GM23338 (cell line): Measurements from ENCODE around the gene RSPH4A. TPM values are rescaled to one million over a fixed set of nuclear protein-coding genes. Genes with fewer than 3 reads are reported as not detected.

Experiments used
- ATAC-seq: fragments of 200-7000 bp; cut with Tn5 transposase; 3 replicates; pipeline ENCODE4 v1.9.1; 2020
- DNase-seq: peaks from one replicate; pipeline ENCODE4 v3.0.0-alpha.2; 2015; ENCODE audit warnings: low spot score
- H2AFZ ChIP-seq: fragments of 200-600 bp; sonication (generic); 2 replicates; pipeline ENCODE4 v1.8.0; 2016; ENCODE audit warnings: antibody characterized with exemption, mild to moderate bottlenecking, moderate library complexity
- H3F3A ChIP-seq: fragments of 200-600 bp; sonication (generic); replicated peaks from 2 replicates; pipeline ENCODE4 v1.8.0; 2017; ENCODE audit warnings: antibody characterized with exemption, mixed run types, low read depth
- H3K27ac ChIP-seq: fragments of 200-600 bp; sonication (generic); 2 replicates; pipeline ENCODE4 v1.6.1; 2016; ENCODE audit warnings: low read depth
- H3K27me3 ChIP-seq: fragments of 200-600 bp; sonication (generic); 2 replicates; pipeline ENCODE4 v1.8.0; 2016; ENCODE audit warnings: mild to moderate bottlenecking, mixed run types, moderate library complexity; ENCODE audit not compliant: insufficient read depth
- H3K36me3 ChIP-seq: fragments of 200-600 bp; sonication (generic); 2 replicates; pipeline ENCODE4 v1.8.0; 2016; ENCODE audit warnings: mild to moderate bottlenecking; ENCODE audit not compliant: insufficient read depth
- H3K4me1 ChIP-seq: fragments of 200-600 bp; sonication (generic); 2 replicates; pipeline ENCODE4 v1.8.0; 2016; ENCODE audit warnings: mild to moderate bottlenecking, moderate library complexity; ENCODE audit not compliant: insufficient read depth
- H3K4me2 ChIP-seq: fragments of 200-600 bp; sonication (generic); 2 replicates; pipeline ENCODE4 v1.7.1; 2017; ENCODE audit warnings: mixed run types
- H3K4me3 ChIP-seq: fragments of 200-600 bp; sonication (generic); 2 replicates; pipeline ENCODE4 v1.6.1; 2016; ENCODE audit warnings: mixed run types
- H3K79me2 ChIP-seq: fragments of 200-600 bp; sonication (generic); replicated peaks from 2 replicates; pipeline ENCODE4 v1.8.0; 2017; ENCODE audit warnings: mild to moderate bottlenecking; ENCODE audit not compliant: insufficient read depth
- H3K9me2 ChIP-seq: fragments of 200-600 bp; sonication (generic); 2 replicates; pipeline ENCODE4 v1.8.0; 2017; ENCODE audit not compliant: insufficient read depth
- H4K20me1 ChIP-seq: fragments of 200-600 bp; sonication (generic); replicated peaks from 2 replicates; pipeline ENCODE4 v1.8.0; 2017; ENCODE audit warnings: mild to moderate bottlenecking; ENCODE audit not compliant: insufficient read depth
- H3K27ac Mint-ChIP-seq: 2 replicates; pipeline ENCODE4 v1.8.0; 2020; ENCODE audit warnings: inconsistent platforms, mild to moderate bottlenecking, moderate library complexity, mixed read lengths
- H3K27me3 Mint-ChIP-seq: 3 replicates; pipeline ENCODE4 v1.8.0; 2022; ENCODE audit warnings: low read depth, mild to moderate bottlenecking, moderate library complexity, mixed read lengths, inconsistent platforms; ENCODE audit not compliant: insufficient read depth, poor library complexity
- H3K36me3 Mint-ChIP-seq: 3 replicates; pipeline ENCODE4 v1.8.0; 2021; ENCODE audit warnings: low read depth, mild to moderate bottlenecking, inconsistent platforms, moderate library complexity, mixed read lengths
- H3K4me1 Mint-ChIP-seq: 3 replicates; pipeline ENCODE4 v1.8.0; 2020; ENCODE audit warnings: mild to moderate bottlenecking, inconsistent platforms, mixed read lengths
- H3K4me3 Mint-ChIP-seq: 3 replicates; pipeline ENCODE4 v1.8.0; 2021; ENCODE audit warnings: moderate library complexity, mild to moderate bottlenecking, inconsistent platforms, mixed read lengths
- H3K9me3 Mint-ChIP-seq: 3 replicates; pipeline ENCODE4 v1.8.0; 2020; ENCODE audit warnings: moderate library complexity, mild to moderate bottlenecking, inconsistent platforms, mixed read lengths
- CREB1 ChIP-seq: fragments of 250-450 bp; sonication (Bioruptor Pico); IDR thresholded peaks from 2 replicates; pipeline ENCODE4 v1.5.0; 2020; ENCODE audit warnings: low read depth, mild to moderate bottlenecking, moderate library complexity
- CTCF ChIP-seq, 2 experiments: fragments of 200-600 bp in 1 of 2; sonication (generic) in 1 of 2; conservative IDR thresholded peaks; 2 replicates each; pipeline versions ENCODE4 v1.5.1 to v1.6.1; 2016 to 2017; ENCODE audit warnings: antibody characterized with exemption in 2 of 2, low read depth in 2 of 2, mild to moderate bottlenecking in 2 of 2, moderate library complexity in 1 of 2
- EZH2phosphoT487 ChIP-seq: fragments of 200-600 bp; sonication (generic); IDR thresholded peaks from one replicate; pipeline ENCODE4 v1.8.1; 2018; ENCODE audit warnings: antibody characterized with exemption; ENCODE audit not compliant: unreplicated experiment
- JUNB ChIP-seq: IDR thresholded peaks from one replicate; pipeline ENCODE4 v1.6.1; 2016; ENCODE audit warnings: antibody characterized with exemption; ENCODE audit not compliant: unreplicated experiment
- POLR2AphosphoS5 ChIP-seq: IDR thresholded peaks from 2 replicates; pipeline ENCODE4 v1.6.1; 2016; ENCODE audit warnings: antibody characterized with exemption, low read depth
- REST ChIP-seq: IDR thresholded peaks from one replicate; pipeline ENCODE4 v1.6.1; 2018; ENCODE audit warnings: antibody characterized with exemption; ENCODE audit not compliant: unreplicated experiment
- STAT1 ChIP-seq: IDR thresholded peaks from one replicate; pipeline ENCODE4 v1.6.1; 2016; ENCODE audit warnings: antibody characterized with exemption; ENCODE audit not compliant: unreplicated experiment
- ZNF114 ChIP-seq: fragments of 250-450 bp; sonication (Bioruptor Pico); IDR thresholded peaks from 2 replicates; pipeline ENCODE4 v1.5.0; 2020; ENCODE audit warnings: mild to moderate bottlenecking, moderate library complexity
- ZNF331 ChIP-seq: fragments of 250-450 bp; sonication (Bioruptor Pico); IDR thresholded peaks from 2 replicates; pipeline ENCODE4 v1.5.0; 2020; ENCODE audit warnings: low read depth, mild to moderate bottlenecking, moderate library complexity
- polyA plus RNA-seq: library from polyadenylated mRNA; unstranded; fragments of >200 nt; fragmentation: Nextera tagmentation; extraction: Ambion mirVana; gene quantifications from 2 replicates; pipeline ENCODE4 v1.2.1, GENCODE V29; 2016
- total RNA-seq: library from RNA; depleted of rRNA; stranded (reverse); fragments of >200 nt; shearing (Covaris generic); gene quantifications from 2 replicates; pipeline ENCODE4 v1.2.3, GENCODE V29; 2014
- TF ChIP-seq, protein P1 (sequence below): fragments of 250-450 bp; sonication (Bioruptor Pico); IDR thresholded peaks from 2 replicates; pipeline ENCODE4 v1.5.0; 2020; ENCODE audit warnings: mild to moderate bottlenecking, moderate library complexity

RSPH4A gene
- total and polyA plus RNA-seq, 2 experiments from 2014 or later, result 0.52 to 1.0 TPM

DNA sequence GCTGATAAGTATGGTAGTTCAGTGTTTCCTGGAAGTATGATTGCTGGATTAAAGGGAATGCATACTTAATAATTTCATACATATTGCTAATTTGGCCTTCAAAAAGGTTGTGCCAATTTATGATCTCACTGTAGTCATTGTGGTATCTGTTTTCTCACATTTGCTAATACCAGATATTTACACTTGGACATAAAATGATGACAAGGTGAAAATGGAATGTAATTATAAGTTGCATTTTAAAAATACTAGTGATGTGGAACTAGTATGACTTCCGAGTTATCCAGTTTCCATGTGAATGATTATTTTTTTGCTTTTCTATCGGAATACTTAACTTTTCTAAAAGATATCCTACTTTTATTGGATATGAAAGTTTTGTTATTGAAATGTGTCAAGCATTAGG, 29.5 kb upstream of the RSPH4A start:
- Histone ChIP-seq H3K36me3 (no peaks in the 10 kb centered on the region; the same call in 1 of the 2 replicates), H2AFZ (no peak overlapping the region), H3K4me3 (no peak overlapping the region), H3F3A (no peaks in the 10 kb centered on the region), H3K4me2 (no peak overlapping the region), H3K27ac (no peak overlapping the region), H3K4me1 (no peaks in the 10 kb centered on the region), H4K20me1 (no peaks in the 10 kb centered on the region), H3K27me3 (no peaks in the 10 kb centered on the region), H3K79me2 (no peaks in the 10 kb centered on the region), H3K9me2 (no peaks in the 10 kb centered on the region)
- Mint-ChIP-seq H3K27ac (no peak overlapping the region), H3K36me3 (peaks cover 13% of the 10 kb centered on the region), H3K27me3 (no peaks in the 10 kb centered on the region), H3K9me3 (no peaks in the 10 kb centered on the region), H3K4me1 (no peaks in the 10 kb centered on the region), H3K4me3 (no peak overlapping the region)
- DNase-seq (no peak), ATAC-seq (no peak)
- no peak for TF ChIP-seq ZNF331 (CRISPR knock-in tag)

- Mint-ChIP-seq H3K4me3 (no peak overlapping the region), H3K27me3 (no peaks in the 10 kb centered on the region), H3K27ac (no peak overlapping the region), H3K36me3 (peaks cover 29% of the 10 kb centered on the region; the same call in 2 of the 3 replicates), H3K4me1 (no peaks in the 10 kb centered on the region), H3K9me3 (no peaks in the 10 kb centered on the region)
- Histone ChIP-seq H3K4me3 (no peak overlapping the region), H2AFZ (no peak overlapping the region), H3K4me2 (no peak overlapping the region), H3K4me1 (no peaks in the 10 kb centered on the region), H4K20me1 (no peaks in the 10 kb centered on the region; the same call in 1 of the 2 replicates), H3K36me3 (peaks cover 6% of the 10 kb centered on the region; the same call in 1 of the 2 replicates), H3K27me3 (no peaks in the 10 kb centered on the region), H3K27ac (no peak overlapping the region), H3K79me2 (no peaks in the 10 kb centered on the region), H3F3A (no peaks in the 10 kb centered on the region), H3K9me2 (no peaks in the 10 kb centered on the region)
- ATAC-seq, result no peak
- DNase-seq, result no peak
- TF ChIP-seq STAT1 (no peak), EZH2phosphoT487 (no peak), CTCF (conservative IDR thresholded peaks at IDR 0.05; ENCODE audit: low read depth in 2 of 2) (no peak), ZNF331 (CRISPR knock-in tag) (no peak), POLR2AphosphoS5 (no peak), CREB1 (CRISPR knock-in tag) (no peak), ZNF114 (CRISPR knock-in tag) (no peak), REST (no peak), JUNB (no peak)
- TF ChIP-seq, protein P1, sequence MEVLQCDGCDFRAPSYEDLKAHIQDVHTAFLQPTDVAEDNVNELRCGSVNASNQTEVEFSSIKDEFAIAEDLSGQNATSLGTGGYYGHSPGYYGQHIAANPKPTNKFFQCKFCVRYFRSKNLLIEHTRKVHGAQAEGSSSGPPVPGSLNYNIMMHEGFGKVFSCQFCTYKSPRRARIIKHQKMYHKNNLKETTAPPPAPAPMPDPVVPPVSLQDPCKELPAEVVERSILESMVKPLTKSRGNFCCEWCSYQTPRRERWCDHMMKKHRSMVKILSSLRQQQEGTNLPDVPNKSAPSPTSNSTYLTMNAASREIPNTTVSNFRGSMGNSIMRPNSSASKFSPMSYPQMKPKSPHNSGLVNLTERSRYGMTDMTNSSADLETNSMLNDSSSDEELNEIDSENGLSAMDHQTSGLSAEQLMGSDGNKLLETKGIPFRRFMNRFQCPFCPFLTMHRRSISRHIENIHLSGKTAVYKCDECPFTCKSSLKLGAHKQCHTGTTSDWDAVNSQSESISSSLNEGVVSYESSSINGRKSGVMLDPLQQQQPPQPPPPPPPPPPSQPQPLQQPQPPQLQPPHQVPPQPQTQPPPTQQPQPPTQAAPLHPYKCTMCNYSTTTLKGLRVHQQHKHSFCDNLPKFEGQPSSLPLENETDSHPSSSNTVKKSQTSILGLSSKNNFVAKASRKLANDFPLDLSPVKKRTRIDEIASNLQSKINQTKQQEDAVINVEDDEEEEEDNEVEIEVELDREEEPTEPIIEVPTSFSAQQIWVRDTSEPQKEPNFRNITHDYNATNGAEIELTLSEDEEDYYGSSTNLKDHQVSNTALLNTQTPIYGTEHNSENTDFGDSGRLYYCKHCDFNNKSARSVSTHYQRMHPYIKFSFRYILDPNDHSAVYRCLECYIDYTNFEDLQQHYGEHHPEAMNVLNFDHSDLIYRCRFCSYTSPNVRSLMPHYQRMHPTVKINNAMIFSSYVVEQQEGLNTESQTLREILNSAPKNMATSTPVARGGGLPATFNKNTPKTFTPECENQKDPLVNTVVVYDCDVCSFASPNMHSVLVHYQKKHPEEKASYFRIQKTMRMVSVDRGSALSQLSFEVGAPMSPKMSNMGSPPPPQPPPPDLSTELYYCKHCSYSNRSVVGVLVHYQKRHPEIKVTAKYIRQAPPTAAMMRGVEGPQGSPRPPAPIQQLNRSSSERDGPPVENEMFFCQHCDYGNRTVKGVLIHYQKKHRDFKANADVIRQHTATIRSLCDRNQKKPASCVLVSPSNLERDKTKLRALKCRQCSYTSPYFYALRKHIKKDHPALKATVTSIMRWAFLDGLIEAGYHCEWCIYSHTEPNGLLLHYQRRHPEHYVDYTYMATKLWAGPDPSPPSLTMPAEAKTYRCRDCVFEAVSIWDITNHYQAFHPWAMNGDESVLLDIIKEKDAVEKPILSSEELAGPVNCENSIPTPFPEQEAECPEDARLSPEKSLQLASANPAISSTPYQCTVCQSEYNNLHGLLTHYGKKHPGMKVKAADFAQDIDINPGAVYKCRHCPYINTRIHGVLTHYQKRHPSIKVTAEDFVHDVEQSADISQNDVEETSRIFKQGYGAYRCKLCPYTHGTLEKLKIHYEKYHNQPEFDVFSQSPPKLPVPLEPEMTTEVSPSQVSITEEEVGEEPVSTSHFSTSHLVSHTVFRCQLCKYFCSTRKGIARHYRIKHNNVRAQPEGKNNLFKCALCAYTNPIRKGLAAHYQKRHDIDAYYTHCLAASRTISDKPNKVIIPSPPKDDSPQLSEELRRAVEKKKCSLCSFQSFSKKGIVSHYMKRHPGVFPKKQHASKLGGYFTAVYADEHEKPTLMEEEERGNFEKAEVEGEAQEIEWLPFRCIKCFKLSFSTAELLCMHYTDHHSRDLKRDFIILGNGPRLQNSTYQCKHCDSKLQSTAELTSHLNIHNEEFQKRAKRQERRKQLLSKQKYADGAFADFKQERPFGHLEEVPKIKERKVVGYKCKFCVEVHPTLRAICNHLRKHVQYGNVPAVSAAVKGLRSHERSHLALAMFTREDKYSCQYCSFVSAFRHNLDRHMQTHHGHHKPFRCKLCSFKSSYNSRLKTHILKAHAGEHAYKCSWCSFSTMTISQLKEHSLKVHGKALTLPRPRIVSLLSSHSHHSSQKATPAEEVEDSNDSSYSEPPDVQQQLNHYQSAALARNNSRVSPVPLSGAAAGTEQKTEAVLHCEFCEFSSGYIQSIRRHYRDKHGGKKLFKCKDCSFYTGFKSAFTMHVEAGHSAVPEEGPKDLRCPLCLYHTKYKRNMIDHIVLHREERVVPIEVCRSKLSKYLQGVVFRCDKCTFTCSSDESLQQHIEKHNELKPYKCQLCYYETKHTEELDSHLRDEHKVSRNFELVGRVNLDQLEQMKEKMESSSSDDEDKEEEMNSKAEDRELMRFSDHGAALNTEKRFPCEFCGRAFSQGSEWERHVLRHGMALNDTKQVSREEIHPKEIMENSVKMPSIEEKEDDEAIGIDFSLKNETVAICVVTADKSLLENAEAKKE, result no peak
These were observed 21.0 kb upstream of the RSPH4A start for GRCh38 chr6:116595247-116595646.
